HG02678 (cell line): ENCODE measurements around the gene SLAIN2.
"Not testable (repeated sequence)": the region's sequence is repeated elsewhere in the genome, so short reads cannot be mapped to it uniquely, and the experiment has no call there.

Source experiments
- ATAC-seq: cut with Tn5 transposase; IDR thresholded peaks from one replicate; pipeline ENCODE4 v1.9.1; 2021; ENCODE audit warnings: mild to moderate bottlenecking, moderate library complexity; ENCODE audit not compliant: unreplicated experiment

Gene SLAIN2

DNA sequence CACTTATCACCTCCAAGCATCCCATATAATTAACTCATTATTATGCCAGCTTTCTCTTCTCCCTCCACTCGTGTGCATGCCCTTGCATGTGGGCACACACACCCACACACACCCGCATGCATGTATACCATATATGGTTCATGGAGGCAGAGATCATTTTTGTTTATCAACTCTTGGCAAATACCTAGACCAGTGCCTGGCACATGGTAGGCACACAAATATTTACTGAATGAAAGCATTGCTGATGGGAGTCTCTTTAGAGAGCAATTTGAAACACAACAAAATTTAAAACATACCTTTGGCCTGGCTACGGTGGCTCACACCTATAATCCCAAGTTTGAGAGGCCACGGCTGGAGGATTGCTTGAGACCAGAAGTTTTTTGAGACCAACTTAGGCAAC is 90.7 kb downstream of the SLAIN2 start:
- no peak for ATAC-seq

DNA sequence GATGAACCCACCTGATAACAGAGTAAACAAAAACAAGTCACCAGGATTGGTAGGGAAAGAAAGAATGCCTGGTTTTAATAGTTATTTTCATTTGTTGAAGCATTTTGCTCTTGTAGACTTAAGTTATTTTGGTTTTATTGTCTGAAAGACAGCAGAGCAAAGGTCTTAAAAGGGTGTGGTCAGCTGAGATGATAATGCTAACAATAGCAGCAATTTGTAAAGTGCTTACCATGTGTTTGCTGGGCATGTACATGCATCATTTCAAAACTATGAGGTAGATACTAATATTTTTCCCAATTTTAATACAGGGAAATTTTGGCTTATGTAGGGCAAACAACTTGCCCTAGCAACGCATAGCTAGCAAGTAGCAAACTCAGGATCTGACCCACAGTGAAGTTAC is 95.0 kb downstream of the SLAIN2 start:
- no peak for ATAC-seq

DNA sequence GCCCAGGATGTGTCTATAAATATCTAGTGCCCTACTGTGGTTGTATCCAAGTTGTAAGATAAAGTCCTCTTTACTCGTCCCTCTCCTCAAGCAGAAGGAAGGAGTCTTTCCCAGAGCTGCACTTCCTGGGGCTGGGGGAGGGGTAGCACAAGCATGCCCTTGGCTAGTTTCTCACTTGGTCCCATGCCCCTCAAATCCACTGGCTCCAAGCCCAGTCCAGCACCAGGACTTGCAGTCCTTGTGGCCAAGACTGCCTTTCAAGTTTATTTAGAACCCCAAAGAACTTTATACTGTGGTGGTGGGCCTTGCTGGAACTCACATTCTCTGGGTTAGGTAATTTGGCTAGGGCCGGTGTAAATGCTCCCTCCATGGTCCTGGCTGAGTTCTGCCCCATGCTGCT is 98.7 kb downstream of the SLAIN2 start:
- no peak for ATAC-seq

DNA sequence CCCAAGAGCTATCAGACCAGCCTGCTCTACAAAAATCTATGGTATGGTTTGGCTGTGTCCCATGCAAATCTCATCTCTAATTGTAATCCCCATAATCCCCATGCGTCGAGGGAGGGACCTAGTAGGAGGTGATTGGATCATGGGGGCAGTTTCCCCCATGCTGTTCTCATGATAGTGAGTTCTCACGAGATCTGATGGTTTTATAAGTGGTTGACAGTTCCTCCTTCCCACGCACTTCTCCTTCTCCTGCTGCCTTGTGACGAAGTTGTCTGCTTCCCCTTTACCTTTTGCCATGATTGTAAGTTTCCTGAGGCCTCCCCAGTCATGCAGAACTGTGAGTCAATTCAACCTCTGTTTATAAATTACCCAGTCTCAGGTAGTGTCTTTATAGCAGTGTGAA is 99.6 kb downstream of the SLAIN2 start:
- ATAC-seq = not testable (repeated sequence)

DNA sequence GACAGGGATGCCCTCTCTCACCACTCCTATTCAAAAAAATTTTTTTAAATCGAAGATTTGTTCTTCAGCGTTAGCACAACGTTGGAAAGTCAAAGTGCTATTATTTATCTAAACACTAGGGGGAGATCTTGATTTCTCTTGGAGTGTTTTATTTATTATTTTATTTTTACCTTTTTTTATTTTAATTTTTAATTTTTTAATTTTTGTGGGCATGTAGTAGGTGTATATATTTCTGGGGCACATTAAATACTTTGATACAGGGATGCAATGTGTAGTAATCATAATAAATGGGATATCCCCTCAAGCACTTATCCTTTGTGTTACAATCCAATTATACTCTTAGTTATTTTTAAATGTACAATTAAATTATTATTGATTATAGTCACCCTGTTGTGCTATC is 104.4 kb downstream of the SLAIN2 start:
- ATAC-seq = no peak

DNA sequence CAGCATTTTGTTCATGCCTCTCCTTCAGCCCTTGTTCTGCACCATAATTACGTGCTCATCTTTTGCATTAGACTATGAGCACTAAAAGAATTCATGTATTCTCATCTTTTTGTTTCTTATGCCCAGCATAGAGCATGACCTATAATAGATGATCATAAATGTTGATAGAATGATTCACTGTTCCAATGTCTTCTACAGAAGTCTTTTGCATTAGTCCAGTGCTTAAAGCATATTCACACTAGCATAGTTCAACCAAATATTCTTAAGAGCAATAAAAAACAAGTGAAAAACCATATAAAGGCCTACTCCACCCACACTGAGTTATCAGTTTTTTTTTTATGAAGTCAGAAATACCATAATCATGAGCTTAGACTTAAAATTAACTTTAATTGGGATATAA is 105.3 kb downstream of the SLAIN2 start:
- ATAC-seq = no peak

DNA sequence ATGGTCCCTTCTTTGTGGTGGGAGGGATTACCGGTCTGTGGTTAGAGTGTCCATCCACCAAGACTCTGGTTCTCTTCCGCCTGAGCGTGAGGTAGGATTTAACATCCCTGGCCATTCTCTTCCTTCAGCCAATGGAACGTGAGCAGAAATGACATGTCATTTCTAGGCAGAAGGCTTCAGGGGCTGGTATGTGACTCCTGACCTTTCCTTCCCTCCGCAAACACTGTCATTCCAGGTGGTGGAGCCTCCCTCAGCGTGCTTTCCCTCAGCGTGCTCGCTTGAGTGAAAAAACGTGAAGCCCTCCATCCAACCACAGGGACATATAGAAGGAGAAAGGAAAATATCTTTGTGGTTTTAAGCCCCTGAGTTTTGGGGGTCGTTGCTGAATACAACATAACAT is 107.8 kb downstream of the SLAIN2 start:
- no peak for ATAC-seq

DNA sequence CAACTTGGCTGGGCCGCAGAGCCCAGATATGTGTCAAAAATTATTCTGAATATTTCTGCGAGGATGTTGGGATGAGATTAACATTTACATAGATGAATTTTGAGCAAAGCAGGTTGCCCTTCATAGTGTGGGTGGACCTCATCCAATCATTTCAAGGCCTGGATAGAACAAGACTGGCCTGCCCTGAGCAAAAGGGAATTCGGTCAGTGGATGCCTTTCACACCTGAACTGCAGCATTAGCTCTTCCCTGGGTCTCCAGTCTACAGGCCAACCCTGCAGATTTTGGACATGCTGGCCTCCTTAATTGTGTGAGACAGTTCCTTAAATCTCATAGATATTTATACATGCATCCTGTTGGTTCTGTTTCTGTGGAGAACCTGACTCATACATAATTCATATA is 109.4 kb downstream of the SLAIN2 start:
- ATAC-seq = no peak

DNA sequence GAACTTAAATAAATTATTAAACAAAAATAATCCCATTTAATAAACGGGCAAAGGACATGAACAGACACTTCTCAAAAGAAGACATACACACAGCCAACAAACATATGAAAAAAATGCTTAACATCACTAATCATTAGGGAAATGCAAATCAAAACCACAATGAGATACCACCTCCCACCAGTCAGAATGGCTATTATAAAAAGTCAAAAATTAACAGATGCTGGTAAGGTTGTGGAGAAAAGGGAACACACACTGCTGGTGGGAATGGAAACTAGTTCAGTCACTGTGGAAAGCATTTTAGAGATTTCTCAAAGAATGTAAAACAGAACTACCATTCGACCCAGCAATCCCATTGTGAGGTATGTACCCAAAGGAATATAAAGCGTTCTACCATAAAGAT is 110.3 kb downstream of the SLAIN2 start:
- not testable (repeated sequence) for ATAC-seq

DNA sequence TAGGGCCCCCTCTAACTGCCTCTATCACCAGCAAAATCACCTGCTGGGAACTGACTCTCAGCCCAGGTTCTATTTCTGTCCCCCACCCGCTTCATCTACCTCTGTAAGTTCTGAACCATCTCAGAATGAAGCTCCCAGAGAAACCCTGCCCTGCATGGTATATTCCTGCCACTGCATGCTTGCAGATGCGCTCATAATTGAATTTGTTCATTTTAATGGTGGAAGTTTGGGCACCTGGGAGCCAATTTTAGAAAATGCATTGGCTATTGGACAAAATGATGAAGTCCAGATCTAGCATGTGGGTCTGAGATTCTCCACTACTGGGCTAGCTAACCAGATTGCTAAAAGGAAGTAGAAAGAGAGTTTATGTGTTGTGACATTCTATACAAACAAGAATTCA is 113.3 kb downstream of the SLAIN2 start:
- no peak for ATAC-seq

DNA sequence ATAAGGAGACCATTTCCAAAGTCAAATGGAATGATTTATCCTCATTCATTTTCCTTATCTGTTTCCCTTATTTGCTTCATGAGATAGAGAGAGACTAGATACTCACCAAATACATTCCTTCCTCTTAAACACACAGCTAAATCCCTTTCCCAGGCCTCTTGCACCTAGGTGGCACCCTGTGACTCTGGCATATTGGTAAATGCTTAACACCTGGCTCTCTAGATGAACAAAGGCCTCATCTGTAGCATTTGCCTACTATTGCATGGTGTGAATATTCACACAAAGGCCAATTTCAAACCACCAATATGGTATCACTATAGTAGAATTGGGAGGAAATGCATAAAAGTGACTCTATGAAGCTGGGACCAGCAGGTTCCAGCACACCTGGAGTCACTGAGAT is 119.7 kb downstream of the SLAIN2 start:
- no peak for ATAC-seq

DNA sequence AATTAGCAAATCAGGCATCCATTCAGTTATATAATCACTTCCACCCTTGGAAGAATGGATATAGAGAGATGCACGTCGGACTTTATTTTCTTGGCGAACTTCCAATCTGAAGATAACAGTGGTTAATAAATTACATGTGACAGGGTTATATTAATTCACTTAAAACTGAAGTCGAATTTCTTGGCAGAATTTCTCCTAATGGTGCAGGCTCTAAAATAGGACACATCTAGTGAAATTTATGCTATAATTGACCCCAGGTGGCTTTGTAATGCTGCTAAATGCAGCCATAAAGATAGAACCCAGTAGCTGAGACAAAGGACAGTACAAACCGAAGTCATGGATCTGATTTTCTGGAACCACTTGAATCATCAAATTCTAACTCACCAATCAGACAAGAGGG is 121.0 kb downstream of the SLAIN2 start:
- ATAC-seq = no peak

DNA sequence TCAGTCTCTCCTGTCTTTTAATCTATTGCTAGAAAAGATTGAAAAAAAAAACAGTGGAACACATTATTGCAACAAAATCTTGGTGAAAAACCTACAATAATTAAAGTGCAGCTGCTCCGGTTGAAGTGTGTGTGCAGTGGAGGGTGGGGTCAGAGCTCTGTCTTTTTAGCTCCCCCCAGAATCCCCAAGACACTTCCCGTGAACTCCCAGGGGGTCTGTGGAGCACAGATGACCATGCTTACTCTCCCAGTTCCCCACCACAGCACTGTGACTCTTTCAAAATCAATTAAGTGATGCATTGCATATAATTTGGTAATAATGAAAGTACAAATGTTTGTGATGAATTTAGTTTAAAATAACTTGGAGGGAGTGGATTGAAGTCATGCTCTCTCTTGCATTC is 126.1 kb downstream of the SLAIN2 start:
- ATAC-seq = no peak

DNA sequence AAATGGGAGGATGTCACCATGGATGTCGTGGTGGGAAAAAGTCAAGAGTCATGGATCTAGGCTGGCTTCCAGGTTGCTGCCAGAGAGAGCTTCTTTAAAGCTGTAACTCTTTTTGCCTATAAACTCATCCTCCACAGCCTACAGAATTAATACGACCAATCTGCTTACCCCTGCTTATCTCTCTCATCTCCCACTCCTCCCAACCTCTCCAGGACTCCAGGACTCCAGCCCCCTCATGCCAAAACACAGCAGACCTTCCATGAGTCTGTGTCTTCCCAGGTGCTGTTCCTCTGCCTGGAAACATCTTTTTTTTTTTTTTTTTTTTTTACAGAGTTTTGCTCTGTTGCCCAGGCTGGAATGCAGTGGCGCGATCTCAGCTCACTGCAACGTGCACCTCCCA is 126.6 kb downstream of the SLAIN2 start:
- no peak for ATAC-seq

DNA sequence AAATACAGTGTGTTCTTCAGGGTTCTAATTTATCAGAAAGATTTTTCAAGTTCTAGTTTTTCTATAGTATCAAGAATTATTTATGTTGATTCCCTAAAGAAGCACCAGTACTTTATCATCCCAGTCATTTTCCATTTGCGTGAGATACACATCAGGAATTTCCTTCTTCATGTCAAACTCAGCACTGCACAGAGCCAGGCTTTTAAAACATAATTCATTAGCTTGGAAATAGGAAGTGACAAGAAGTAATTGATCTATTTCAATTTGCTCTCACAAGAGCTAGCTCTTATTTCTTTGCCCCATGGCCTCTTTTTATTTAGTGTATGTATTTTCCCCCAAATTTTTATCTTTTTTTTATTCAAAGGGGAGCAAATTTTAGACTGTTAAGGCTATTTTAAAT is 128.8 kb downstream of the SLAIN2 start:
- ATAC-seq = no peak

DNA sequence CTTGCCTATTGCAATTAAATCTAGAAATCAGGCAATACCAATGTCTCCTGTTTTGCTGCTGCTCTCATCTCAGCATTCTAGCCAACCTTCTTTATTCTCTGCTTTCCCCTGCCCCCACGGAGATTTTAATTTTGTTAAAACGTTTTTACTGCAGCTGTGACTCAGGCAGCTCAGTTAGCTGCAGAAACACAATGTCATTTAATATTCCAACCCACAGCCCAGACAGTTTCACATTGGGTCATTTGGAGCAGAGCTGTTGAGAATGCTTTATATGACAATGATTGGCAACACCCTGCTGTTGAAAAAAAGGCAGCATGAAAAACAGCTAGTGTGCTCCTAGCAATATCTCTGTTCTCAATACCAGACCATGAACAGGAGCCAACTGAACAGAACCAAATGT is 129.2 kb downstream of the SLAIN2 start:
- no peak for ATAC-seq

DNA sequence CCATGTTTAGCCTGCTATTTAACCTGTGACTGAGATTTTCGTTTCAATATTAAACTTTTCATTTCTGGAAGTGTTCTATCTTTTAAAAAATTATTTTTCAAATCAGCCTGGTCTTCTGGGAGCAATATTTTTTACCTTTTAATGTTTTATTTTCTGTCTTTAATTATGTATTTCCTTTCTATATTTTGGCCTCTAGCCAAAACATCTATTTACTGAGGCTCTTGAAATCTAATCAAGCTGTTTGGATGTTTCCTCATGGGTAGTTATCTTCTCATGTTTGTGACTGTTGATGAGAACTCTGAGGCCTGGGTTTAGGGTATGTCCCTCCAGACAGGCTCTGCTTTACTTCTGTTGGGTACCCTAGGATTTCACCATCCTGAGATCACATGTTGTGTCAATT is 131.5 kb downstream of the SLAIN2 start:
- ATAC-seq = no peak

DNA sequence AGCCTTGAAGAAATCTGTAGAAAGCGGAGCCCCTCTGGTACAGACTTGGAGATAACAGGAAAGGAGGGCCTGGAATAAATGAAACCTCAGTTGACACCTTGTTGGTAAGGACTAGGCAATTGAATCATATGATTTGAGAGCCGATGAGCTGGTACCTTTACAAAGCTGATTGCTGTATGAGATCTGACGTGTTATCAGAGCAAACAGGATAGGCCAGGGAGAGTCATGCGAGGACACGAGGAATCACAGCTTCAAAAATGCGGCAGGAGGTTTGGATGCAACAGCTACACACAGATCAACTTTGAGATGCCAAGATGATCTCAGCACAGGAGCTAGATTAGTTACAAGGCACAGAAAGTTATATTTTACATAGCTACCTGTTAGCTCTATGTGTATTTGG is 134.4 kb downstream of the SLAIN2 start:
- ATAC-seq = no peak
